CD14-positive monocyte (primary cell): ENCODE data around the gene CDH16. TPM values are rescaled to one million over a fixed set of nuclear protein-coding genes. Genes with fewer than 3 reads are reported as not detected.

Experiments
- DNase-seq, 3 donors: peaks; one replicate each; pipeline ENCODE4 v3.0.0-alpha.2; 2011 to 2022
- H2AFZ ChIP-seq: 2 replicates; pipeline ENCODE4 v1.6.0; 2012; ENCODE audit warnings: mild to moderate bottlenecking, low read depth, low read length, inconsistent platforms; ENCODE audit not compliant: insufficient read depth, poor library complexity, severe bottlenecking
- H3K27ac ChIP-seq, 2 donors: 1 replicate in 1 of 2; 2 replicates in 1 of 2; pipeline ENCODE4 v1.5.1; 2012 to 2013; ENCODE audit warnings: low read length in 2 of 2, control low read depth in 1 of 2, inconsistent platforms in 1 of 2, low read depth in 1 of 2, mild to moderate bottlenecking in 1 of 2
- H3K27me3 ChIP-seq, 2 donors: one replicate each; pipeline versions ENCODE4 v1.6.0 to v1.6.1; 2011 to 2013; ENCODE audit warnings: low read length in 2 of 2; ENCODE audit not compliant: control insufficient read depth in 2 of 2, insufficient read depth in 2 of 2
- H3K36me3 ChIP-seq, 2 donors: replicated peaks in 1 of 2; 1 replicate in 1 of 2; 2 replicates in 1 of 2; pipeline versions ENCODE4 v1.5.1 to v1.6.1; 2012 to 2013; ENCODE audit warnings: low read length in 2 of 2, control low read depth in 1 of 2, inconsistent platforms in 1 of 2, mild to moderate bottlenecking in 1 of 2; ENCODE audit not compliant: insufficient read depth in 2 of 2, control insufficient read depth in 1 of 2
- H3K4me1 ChIP-seq, 2 donors: 1 replicate in 1 of 2; 2 replicates in 1 of 2; pipeline versions ENCODE4 v1.5.1 to v1.6.1; 2012 to 2013; ENCODE audit warnings: low read length in 2 of 2, control low read depth in 1 of 2, inconsistent platforms in 1 of 2, mild to moderate bottlenecking in 1 of 2, moderate library complexity in 1 of 2; ENCODE audit not compliant: insufficient read depth in 2 of 2, control insufficient read depth in 1 of 2
- H3K4me2 ChIP-seq: replicated peaks from 2 replicates; pipeline ENCODE3; 2012; ENCODE audit warnings: low read length, moderate library complexity, mild to moderate bottlenecking; ENCODE audit not compliant: poor library complexity, severe bottlenecking; ENCODE audit errors: extremely low read depth
- H3K4me3 ChIP-seq, 3 experiments: fragments of 200-600 bp in 1 of 3; sonication (generic) in 1 of 3; replicated peaks in 1 of 3; 1 replicate in 2 of 3; 2 replicates in 1 of 3; pipeline ENCODE4 v1.5.1; 2011 to 2013; ENCODE audit warnings: low read length in 3 of 3, mild to moderate bottlenecking in 3 of 3, control low read depth in 2 of 3, low read depth in 2 of 3, inconsistent platforms in 1 of 3, moderate library complexity in 1 of 3
- H3K79me2 ChIP-seq: 2 replicates; pipeline ENCODE4 v1.6.0; 2012; ENCODE audit warnings: mild to moderate bottlenecking, control low read depth, inconsistent platforms, low read length, moderate library complexity; ENCODE audit not compliant: insufficient read depth
- H3K9ac ChIP-seq: 2 replicates; pipeline ENCODE4 v1.6.0; 2017; ENCODE audit warnings: low read length, mild to moderate bottlenecking; ENCODE audit not compliant: insufficient read depth, poor library complexity, severe bottlenecking
- H3K9me3 ChIP-seq, 2 donors: replicated peaks in 1 of 2; 1 replicate in 1 of 2; 2 replicates in 1 of 2; pipeline versions ENCODE4 v1.5.1 to v1.6.1; 2012 to 2013; ENCODE audit warnings: low read length in 2 of 2, control low read depth in 1 of 2; ENCODE audit not compliant: control insufficient read depth in 1 of 2, insufficient read depth in 1 of 2
- H4K20me1 ChIP-seq: 2 replicates; pipeline ENCODE4 v1.6.0; 2012; ENCODE audit warnings: mild to moderate bottlenecking, low read length, control low read depth, moderate library complexity; ENCODE audit not compliant: insufficient read depth
- H3K27ac Mint-ChIP-seq, 7 donors: one replicate each; pipeline ENCODE4 v1.8.0; 2020; ENCODE audit warnings: mild to moderate bottlenecking in 7 of 7, mixed read lengths in 7 of 7, moderate library complexity in 6 of 7, inconsistent platforms in 2 of 7
- H3K27me3 Mint-ChIP-seq, 3 donors: one replicate each; pipeline ENCODE4 v1.8.0; 2021 to 2022; ENCODE audit warnings: low read depth in 3 of 3, mild to moderate bottlenecking in 3 of 3, mixed read lengths in 3 of 3, moderate library complexity in 3 of 3, inconsistent platforms in 1 of 3
- H3K36me3 Mint-ChIP-seq, 2 donors: one replicate each; pipeline ENCODE4 v1.8.0; 2020; ENCODE audit warnings: mixed read lengths in 2 of 2, inconsistent platforms in 1 of 2, mild to moderate bottlenecking in 1 of 2
- H3K4me1 Mint-ChIP-seq: one replicate; pipeline ENCODE4 v1.8.0; 2020; ENCODE audit warnings: mild to moderate bottlenecking, mixed read lengths
- H3K4me3 Mint-ChIP-seq, 2 donors: one replicate each; pipeline ENCODE4 v1.8.0; 2020; ENCODE audit warnings: mild to moderate bottlenecking in 2 of 2, mixed read lengths in 2 of 2, moderate library complexity in 1 of 2
- H3K9me3 Mint-ChIP-seq, 7 donors: one replicate each; pipeline ENCODE4 v1.8.0; 2020 to 2022; ENCODE audit warnings: mixed read lengths in 7 of 7, mild to moderate bottlenecking in 6 of 7, moderate library complexity in 6 of 7, inconsistent platforms in 2 of 7
- WGBS: methylation state at CpG from one replicate; pipeline ENCODE4 v1.1.5; 2013; ENCODE audit warnings: missing lambda C conversion rate; ENCODE audit not compliant: insufficient coverage; 5-methylcytosine and 5-hydroxymethylcytosine counted together
- intact Hi-C, 2 donors: fragments of 100-400 bp; cut with micrococcal nuclease; formaldehyde crosslinking; loops; one replicate each; pipeline versions ENCODE4 v1.15.0 to v1.15.1; 2023
- polyA plus RNA-seq, 3 donors: library from polyadenylated mRNA; depleted of rRNA in 1 of 3; unstranded in 2 of 3; stranded (reverse) in 1 of 3; fragments of 300-500 nt in 2 of 3; fragments of >200 nt in 1 of 3; fragmentation: Illumina TruSeq in 2 of 3; gene quantifications; 1 replicate in 2 of 3; 2 replicates in 1 of 3; pipeline ENCODE4 v1.2.3, GENCODE V29; 2012 to 2021
- TF ChIP-seq, protein P1 (sequence below): fragments of 200-600 bp; IDR thresholded peaks from one replicate; pipeline ENCODE4 v1.8.0; 2022; ENCODE audit warnings: antibody characterized with exemption, mild to moderate bottlenecking

Gene CDH16
- polyA plus RNA-seq, 3 donors = not detected

GRCh38 chr16:66904428-66904845, 14.2 kb downstream of the CDH16 start:
- H2AFZ ChIP-seq = no peak overlapping the region
- H3K4me3 ChIP-seq = no peak overlapping the region
- intact Hi-C loops = no loop called here
- TF ChIP-seq, protein P1, sequence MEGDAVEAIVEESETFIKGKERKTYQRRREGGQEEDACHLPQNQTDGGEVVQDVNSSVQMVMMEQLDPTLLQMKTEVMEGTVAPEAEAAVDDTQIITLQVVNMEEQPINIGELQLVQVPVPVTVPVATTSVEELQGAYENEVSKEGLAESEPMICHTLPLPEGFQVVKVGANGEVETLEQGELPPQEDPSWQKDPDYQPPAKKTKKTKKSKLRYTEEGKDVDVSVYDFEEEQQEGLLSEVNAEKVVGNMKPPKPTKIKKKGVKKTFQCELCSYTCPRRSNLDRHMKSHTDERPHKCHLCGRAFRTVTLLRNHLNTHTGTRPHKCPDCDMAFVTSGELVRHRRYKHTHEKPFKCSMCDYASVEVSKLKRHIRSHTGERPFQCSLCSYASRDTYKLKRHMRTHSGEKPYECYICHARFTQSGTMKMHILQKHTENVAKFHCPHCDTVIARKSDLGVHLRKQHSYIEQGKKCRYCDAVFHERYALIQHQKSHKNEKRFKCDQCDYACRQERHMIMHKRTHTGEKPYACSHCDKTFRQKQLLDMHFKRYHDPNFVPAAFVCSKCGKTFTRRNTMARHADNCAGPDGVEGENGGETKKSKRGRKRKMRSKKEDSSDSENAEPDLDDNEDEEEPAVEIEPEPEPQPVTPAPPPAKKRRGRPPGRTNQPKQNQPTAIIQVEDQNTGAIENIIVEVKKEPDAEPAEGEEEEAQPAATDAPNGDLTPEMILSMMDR = no peak
- WGBS = 96% methylated on average over 6 of the region's 13 CpGs
- H3K9me3 ChIP-seq = no peaks in the 10 kb centered on the region
- no peak overlapping the region for H3K27ac ChIP-seq
- Mint-ChIP-seq H3K4me1 (peaks cover 4% of the 10 kb centered on the region), H3K4me3 (no peak overlapping the region), H3K27me3 (peaks cover 6 to 13% (median 12%) of the 10 kb centered on the region in 3 donors), H3K27ac (no peak overlapping the region), H3K9me3 (no peaks in the 10 kb centered on the region), H3K36me3 (no peaks in the 10 kb centered on the region)
- no peaks in the 10 kb centered on the region for H4K20me1 ChIP-seq
- no peaks in the 10 kb centered on the region for H3K36me3 ChIP-seq
- no peaks in the 10 kb centered on the region for H3K27me3 ChIP-seq
- H3K9ac ChIP-seq = no peak overlapping the region
- H3K79me2 ChIP-seq = no peaks in the 10 kb centered on the region
- no peak for DNase-seq
- no peaks in the 10 kb centered on the region for H3K4me1 ChIP-seq
- H3K4me2 ChIP-seq = no peak overlapping the region

- Mint-ChIP-seq H3K36me3 (no peaks in the 10 kb centered on the region), H3K4me3 (no peak overlapping the region), H3K27ac (no peak overlapping the region), H3K4me1 (peaks cover 4% of the 10 kb centered on the region), H3K27me3 (peaks cover 8 to 13% (median 12%) of the 10 kb centered on the region in 3 donors), H3K9me3 (no peaks in the 10 kb centered on the region)
- Histone ChIP-seq H3K36me3 (no peaks in the 10 kb centered on the region), H3K27me3 (no peaks in the 10 kb centered on the region), H3K27ac (no peak overlapping the region), H3K4me3 (no peak overlapping the region), H3K79me2 (no peaks in the 10 kb centered on the region), H3K4me2 (no peak overlapping the region), H4K20me1 (no peaks in the 10 kb centered on the region), H3K4me1 (no peaks in the 10 kb centered on the region), H3K9ac (no peak overlapping the region), H3K9me3 (no peaks in the 10 kb centered on the region), H2AFZ (no peak overlapping the region)
- TF ChIP-seq, protein P1 = no peak
- DNase-seq = no peak
- intact Hi-C loops = no loop called here
- WGBS = 94% methylated on average over 9 of the region's 11 CpGs
These were observed 14.9 kb downstream of the CDH16 start for GRCh38 chr16:66903544-66904427.
